GM23248 (cell line): Measurements from ENCODE around the gene ALK.

Experiments
- EZH2 ChIP-seq: fragments of 200-600 bp; sonication (generic); IDR thresholded peaks from 2 replicates; pipeline ENCODE4 v1.6.1; 2018; ENCODE audit warnings: antibody characterized with exemption, mild to moderate bottlenecking; ENCODE audit not compliant: insufficient read depth, poor library complexity, severe bottlenecking
- EZH2phosphoT487 ChIP-seq: fragments of 200-600 bp; sonication (generic); IDR thresholded peaks from 2 replicates; pipeline ENCODE4 v1.6.1; 2018; ENCODE audit warnings: antibody characterized with exemption, moderate library complexity, mild to moderate bottlenecking, low read depth; ENCODE audit not compliant: insufficient read depth

DNA sequence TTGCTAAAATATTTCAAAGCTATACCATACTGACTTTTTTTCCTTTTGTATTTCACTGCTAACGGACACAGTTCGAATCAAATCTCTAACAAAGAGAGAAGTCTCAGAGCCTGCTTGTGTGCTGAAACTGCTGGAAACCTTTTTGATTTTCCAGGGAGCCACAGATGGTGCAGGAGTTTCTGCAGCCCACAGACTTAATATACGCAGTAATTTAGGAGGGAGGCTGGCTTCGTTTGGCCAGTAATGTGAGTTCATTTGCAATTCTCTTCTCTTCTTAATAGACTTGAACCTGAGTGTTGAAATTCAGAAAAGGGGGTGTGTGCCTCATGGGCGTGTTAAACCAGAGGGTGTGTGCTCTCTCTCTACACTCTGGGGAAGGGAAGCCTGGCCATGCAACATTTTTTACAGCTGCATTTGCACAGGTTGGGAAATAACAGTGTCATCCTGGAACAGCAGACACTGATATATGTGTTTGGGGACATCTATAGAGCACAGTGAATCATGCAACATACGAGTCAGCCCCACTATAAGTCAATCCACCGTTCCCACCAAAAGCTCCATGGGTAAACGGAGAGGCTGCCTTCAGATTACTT, 473.2 kb downstream of the ALK start:
- TF ChIP-seq EZH2 (no peak), EZH2phosphoT487 (no peak)
